Fibroblast of skin of abdomen (primary cell): ENCODE results near the gene CNOT9.
A peak's percentile ranks its signal among the peaks of the same experiment; 100 is the strongest.

Experiments used
- DNase-seq: peaks from one replicate; pipeline ENCODE4 v3.0.0-alpha.2; 2013

CNOT9 gene

GRCh38 chr2:218578272-218578877 is 9.7 kb downstream of the CNOT9 start:
- DNase-seq, result no peak

- peak; percentile 79 for DNase-seq
Observed at GRCh38 chr2:218582076-218582475, 13.4 kb downstream of the CNOT9 start.

GRCh38 chr2:218583983-218584850 is 15.6 kb downstream of the CNOT9 start:
- no peak for DNase-seq

GRCh38 chr2:218585541-218585940 is 16.9 kb downstream of the CNOT9 start:
- DNase-seq, result no peak

- DNase-seq, result peak; percentile 62
Observed at GRCh38 chr2:218605432-218605831, 36.8 kb downstream of the CNOT9 start.

- DNase-seq, result peak; percentile 53
Observed at GRCh38 chr2:218607436-218608115, 38.9 kb downstream of the CNOT9 start, which contains the start of gene PLCD4. Gene PLCD4 (plus strand): TSS chr2:218607899. CDS start chr2:218615740, 7,841 bp downstream.

GRCh38 chr2:218615868-218616315 is 47.3 kb downstream of the CNOT9 start:
- DNase-seq, result no peak

- no peak for DNase-seq
Observed at GRCh38 chr2:218618102-218618860, 49.6 kb downstream of the CNOT9 start.

- DNase-seq, result no peak
Observed at GRCh38 chr2:218621007-218621406, 52.4 kb downstream of the CNOT9 start.

GRCh38 chr2:218622606-218623365 is 54.1 kb downstream of the CNOT9 start:
- peak; percentile 48 for DNase-seq

- DNase-seq, result no peak
Observed at GRCh38 chr2:218623366-218623705, 54.7 kb downstream of the CNOT9 start.

GRCh38 chr2:218626369-218626768 is 57.7 kb downstream of the CNOT9 start:
- DNase-seq, result no peak

- DNase-seq, result no peak
Observed at GRCh38 chr2:218627939-218628338, 59.3 kb downstream of the CNOT9 start.

- peak; percentile 29 for DNase-seq
Observed at GRCh38 chr2:218631837-218632236, 63.2 kb downstream of the CNOT9 start.

GRCh38 chr2:218635719-218636118 is 67.1 kb downstream of the CNOT9 start:
- DNase-seq, result no peak

- DNase-seq, result no peak
Observed at GRCh38 chr2:218638372-218638771, 69.7 kb downstream of the CNOT9 start.

GRCh38 chr2:218642121-218642656 is 73.5 kb downstream of the CNOT9 start:
- DNase-seq, result no peak

- no peak for DNase-seq
Observed at GRCh38 chr2:218642786-218643185, 74.1 kb downstream of the CNOT9 start.

- no peak for DNase-seq
Observed at GRCh38 chr2:218643751-218644310, 75.2 kb downstream of the CNOT9 start.

- no peak for DNase-seq
Observed at GRCh38 chr2:218644721-218645120, 76.1 kb downstream of the CNOT9 start.

- no peak for DNase-seq
Observed at GRCh38 chr2:218645126-218645525, 76.5 kb downstream of the CNOT9 start.
